Activated T-cell treated with anti-CD3 and anti-CD28 coated beads, Interleukin-2, amount 50 U/mL, for 1 hour (primary cell): ENCODE measurements around the gene NTS.

Experiments
- DNase-seq: peaks from one replicate; pipeline ENCODE4 v3.0.0-alpha.2; 2020

Gene NTS, protein sequence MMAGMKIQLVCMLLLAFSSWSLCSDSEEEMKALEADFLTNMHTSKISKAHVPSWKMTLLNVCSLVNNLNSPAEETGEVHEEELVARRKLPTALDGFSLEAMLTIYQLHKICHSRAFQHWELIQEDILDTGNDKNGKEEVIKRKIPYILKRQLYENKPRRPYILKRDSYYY

GRCh38 chr12:85874031-85874461 lies at the start of gene NTS:
Gene NTS, plus strand, starts transcription at chr12:85874295. Its CDS starts 109 bp downstream, at chr12:85874404.
- no peak for DNase-seq

DNA sequence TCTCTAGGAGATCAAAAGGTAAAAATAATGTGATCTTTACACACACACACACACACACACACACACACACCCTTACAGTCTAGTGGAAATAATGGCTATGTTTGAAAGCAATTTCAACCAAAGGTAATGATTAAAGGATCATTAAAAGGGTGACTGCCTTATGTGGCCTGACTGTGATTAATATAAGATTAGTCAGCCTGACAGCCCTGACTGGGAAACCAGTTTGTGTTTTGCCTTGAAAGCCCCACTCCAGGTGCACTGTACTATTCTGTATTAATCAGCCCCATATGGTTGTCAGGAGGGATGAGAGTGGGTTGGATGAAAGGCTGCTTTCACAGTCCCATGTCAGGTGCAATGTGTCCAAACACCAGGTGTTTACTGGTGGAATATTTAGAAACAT lies 48.3 kb upstream of the NTS start:
- DNase-seq: no peak

- no peak for DNase-seq
These were observed 45.5 kb upstream of the NTS start for GRCh38 chr12:85828576-85828975.

GRCh38 chr12:85829391-85829790 lies 44.7 kb upstream of the NTS start:
- no peak for DNase-seq

GRCh38 chr12:85831327-85831990 lies 42.6 kb upstream of the NTS start:
- no peak for DNase-seq

DNA sequence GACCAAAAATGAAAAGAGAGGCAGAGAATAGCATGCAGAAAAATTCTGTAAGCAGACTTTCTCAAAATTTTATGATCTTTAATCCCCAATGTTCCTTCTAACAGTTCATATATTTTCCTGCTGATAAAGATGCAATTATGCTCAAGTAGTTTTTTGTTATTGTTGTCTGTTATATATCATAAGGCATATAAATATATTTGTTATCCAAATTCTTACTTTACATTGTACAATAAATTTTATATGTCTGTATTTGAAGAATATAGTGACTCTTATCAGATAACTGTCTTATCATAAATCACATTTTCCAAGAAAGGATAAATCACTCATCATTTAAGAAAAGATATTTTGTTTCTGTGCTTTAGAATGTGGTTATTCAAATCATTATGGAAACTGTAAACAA lies 40.5 kb upstream of the NTS start:
- DNase-seq: no peak

DNA sequence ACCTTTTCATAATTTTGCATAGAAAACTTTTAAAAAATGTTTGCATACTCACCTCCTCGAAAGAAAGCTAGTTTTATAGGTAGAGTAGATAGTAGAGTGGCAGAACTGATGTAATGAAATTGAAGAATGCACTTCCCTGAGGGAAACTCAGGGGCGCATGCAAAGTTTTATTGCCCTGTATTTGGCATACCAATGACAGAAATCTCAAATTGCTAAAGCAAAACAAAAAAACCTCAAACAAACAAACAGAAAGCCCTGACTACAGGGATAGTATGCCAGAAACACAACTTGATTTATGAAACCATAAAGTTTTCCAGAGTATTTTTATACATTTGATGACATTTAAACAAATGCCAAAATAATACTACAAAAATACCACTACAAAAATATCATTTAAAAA lies 39.7 kb upstream of the NTS start:
- no peak for DNase-seq

DNA sequence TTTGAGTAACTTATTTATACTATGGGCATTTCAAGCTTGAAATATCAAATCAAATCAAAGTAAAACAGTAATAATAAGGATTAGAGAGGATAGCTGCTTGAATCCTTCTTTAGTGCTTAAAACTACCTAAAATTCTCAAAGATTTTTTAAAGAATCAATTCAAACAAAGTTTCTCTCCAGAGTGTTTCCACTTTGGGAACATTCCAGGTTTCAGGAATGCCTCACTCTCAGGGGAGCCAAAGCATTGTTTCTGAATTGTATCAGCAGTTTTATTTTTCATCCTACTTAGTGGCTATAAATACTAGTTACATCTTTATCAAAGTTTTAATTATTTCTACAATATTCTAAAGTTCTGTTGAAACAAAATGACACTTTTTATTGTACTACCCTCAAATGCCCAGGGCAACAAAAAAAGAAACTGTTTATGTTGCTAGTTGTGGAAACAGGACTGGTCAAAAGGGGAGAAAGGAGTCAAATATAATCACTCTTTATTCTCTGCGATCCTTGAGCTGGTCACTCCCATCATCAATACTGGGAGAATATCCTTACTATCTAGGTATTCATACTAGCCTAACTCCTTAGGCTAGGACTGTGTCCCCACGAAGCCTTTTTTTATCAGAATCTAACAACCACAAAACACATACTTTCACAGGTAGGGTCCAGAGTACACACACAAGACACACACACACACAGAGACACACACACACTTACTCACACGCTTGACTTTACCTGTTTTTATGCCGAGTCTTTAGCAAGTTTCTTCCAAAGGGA lies 38.5 kb upstream of the NTS start:
- no peak for DNase-seq

- no peak for DNase-seq
These were observed 37.7 kb upstream of the NTS start, which contains the start of gene RASSF9 for GRCh38 chr12:85836197-85837090. Gene RASSF9, minus strand, starts transcription at chr12:85836409. Its CDS starts 208 bp downstream, at chr12:85836201.

DNA sequence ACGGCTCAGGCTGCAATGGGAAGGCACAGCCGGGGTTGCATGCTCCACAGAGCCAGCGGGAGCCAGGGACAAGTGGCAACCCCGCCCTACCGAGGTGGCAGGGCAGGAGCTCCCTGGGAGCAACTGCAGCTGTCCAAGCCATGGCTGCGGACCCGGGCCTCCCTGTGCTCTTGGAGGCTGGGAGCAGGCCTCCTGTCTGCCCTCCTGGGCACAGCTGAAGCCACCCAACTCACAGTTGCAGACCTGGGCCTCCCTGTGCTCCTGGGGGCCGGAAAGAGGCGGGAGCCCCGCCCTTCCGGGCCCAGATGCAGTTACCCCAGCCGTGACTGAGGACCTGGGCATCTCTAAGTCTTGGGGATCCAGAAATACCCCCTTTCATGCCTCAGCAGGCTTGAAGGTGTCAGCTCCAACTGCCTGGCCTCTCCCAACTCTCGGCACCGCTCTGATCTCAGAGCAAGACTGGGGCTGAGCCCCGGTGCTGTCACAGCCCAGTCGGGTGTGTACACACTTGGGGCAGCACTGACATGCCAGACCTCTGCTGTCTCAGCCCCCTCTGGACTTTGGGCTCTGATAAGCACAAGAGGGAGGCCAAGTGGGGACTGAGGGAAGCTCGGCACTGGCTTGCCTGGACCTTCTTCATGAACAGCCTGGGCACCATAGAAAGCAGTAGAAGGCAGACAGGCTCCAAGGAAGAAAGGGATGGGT lies 30.3 kb upstream of the NTS start:
- DNase-seq: no peak

GRCh38 chr12:85849344-85849743 lies 24.8 kb upstream of the NTS start:
- DNase-seq: no peak

DNA sequence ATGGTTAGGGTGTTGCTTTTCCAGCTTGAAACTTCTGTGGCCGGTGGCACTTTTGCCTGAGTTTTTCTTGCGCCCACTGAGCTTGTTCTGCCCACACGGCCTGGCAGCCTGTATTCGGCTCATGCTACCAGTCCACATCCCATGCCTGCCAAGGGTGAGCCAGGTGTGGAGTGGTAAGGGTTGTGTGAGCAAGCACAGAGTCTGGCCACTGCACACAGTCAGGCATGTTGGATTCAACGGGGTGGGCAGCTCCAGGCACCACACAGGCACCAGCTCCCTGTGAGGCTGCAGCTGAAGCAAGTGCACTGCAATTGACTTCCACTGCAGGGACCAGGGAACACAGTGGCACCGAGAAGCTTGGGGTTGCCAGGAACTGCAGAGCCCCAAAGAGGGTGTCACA lies 18.8 kb upstream of the NTS start:
- DNase-seq: no peak

DNA sequence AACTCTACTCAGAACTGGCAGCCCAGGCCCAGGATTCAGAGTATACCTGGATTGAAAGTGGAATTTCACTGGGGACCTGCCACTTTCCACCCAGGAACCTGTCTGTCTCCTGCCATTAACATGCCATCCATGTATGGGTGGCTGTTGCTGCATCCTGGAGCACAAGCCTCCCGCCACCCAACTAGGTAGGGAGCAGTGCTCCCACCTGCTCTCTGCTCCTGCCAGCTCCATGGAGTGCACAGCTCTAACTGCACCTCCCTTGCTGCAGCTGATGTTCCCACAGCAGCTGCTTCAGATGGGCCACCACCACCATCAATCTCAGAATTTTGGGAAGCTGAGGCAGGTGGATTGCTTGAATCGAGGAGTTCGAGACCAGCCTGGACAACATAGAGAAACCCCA lies 17.1 kb upstream of the NTS start:
- no peak for DNase-seq

DNA sequence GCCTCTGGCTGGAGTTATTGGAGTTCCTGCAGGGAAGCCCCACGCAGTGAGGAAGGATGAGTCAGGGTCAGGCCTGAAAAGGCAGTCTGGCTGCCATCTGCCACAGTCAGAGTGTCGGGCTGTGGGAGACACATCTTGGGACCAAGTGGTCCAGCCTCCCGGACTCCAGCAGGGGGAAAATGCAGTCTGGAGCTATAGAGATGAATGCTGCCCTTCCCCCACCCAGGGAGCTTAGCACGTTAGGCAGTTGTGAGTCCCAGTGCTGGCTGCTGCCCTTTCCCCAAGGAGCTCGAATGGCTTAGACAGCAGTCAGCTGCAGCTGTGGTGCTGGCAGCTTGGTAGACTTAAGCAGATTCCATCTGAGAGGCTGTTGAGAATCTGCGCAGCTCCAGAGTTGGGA lies 8.2 kb upstream of the NTS start:
- DNase-seq: no peak

- no peak for DNase-seq
These were observed 6.9 kb upstream of the NTS start for GRCh38 chr12:85866986-85867776.

- no peak for DNase-seq
These were observed 1.5 kb upstream of the NTS start for GRCh38 chr12:85872497-85873091.

DNA sequence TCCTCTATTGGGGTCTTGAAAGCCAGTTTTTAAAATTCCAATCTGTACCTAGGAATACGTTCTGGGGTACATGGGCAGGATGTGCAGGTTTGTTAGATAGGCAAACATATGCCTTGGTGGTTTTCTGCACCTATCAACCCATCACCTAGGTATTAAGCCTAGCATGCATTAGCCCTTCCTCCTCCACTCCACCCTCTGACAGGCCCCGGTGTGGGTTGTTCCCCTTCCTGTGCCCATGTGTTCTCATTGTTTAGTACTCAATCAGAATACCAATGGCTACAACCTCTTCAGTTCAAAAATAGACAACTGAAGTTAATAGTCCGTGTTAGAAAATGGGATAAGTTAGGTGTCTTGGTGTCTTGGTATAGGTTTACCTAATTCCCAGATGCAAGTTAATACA lies 3.4 kb downstream of the NTS start:
- DNase-seq: no peak

GRCh38 chr12:85883763-85884162 lies 9.7 kb downstream of the NTS start:
- no peak for DNase-seq

DNA sequence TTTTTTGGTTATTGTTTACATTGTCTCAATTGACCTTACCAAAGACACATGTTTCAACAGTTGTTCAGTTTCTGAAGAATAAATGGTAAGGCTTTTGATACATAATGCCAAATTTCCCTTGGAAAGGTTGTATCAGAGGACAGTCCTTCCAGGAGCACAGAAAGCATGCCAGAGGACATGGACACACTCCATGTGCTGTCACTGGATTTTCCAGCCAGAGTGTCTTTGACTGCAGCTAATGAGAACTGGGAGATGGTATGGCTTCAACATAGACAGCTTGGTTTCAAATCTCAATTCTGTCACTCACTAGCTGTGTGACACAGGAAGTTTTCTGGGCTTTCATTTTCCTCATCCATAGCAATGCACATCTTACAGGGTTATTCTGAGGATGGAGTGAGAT lies 20.6 kb downstream of the NTS start:
- DNase-seq: no peak

- no peak for DNase-seq
These were observed 46.3 kb downstream of the NTS start for GRCh38 chr12:85920324-85920947.
